Endothelial cell of umbilical vein (primary cell): ENCODE measurements around the gene CAMK2G.
"Not testable (repeated sequence)": the region's sequence is repeated elsewhere in the genome, so short reads cannot be mapped to it uniquely, and the experiment has no call there.

Experiments
- EZH2 ChIP-seq: IDR thresholded peaks from 2 replicates; pipeline ENCODE4 v1.6.1; 2012; ENCODE audit warnings: borderline replicate concordance, low read depth, mild to moderate bottlenecking, moderate library complexity, low read length, inconsistent platforms; ENCODE audit not compliant: severe bottlenecking
- FOS ChIP-seq: IDR thresholded peaks from 2 replicates; pipeline ENCODE4 v1.6.1; 2011; ENCODE audit warnings: mild to moderate bottlenecking, low read length, moderate library complexity, borderline replicate concordance; ENCODE audit not compliant: insufficient read depth
- MYC ChIP-seq: IDR thresholded peaks from one replicate; pipeline ENCODE4 v1.6.1; 2011; ENCODE audit warnings: mild to moderate bottlenecking, low read depth, low read length
- POLR2A ChIP-seq: IDR thresholded peaks from 2 replicates; pipeline ENCODE4 v1.6.1; 2012; ENCODE audit warnings: low read depth, mild to moderate bottlenecking, control low read depth, low read length
- POLR2AphosphoS5 ChIP-seq: IDR thresholded peaks from 2 replicates; pipeline ENCODE4 v1.6.1; 2012; ENCODE audit warnings: low read depth, mild to moderate bottlenecking, control low read depth, low read length, moderate library complexity; ENCODE audit not compliant: insufficient read depth
- TF ChIP-seq, protein P1 (sequence below), 2 donors: IDR thresholded peaks; 1 replicate in 1 of 2; 2 replicates in 1 of 2; pipeline ENCODE4 v1.5.1; 2011; ENCODE audit warnings: low read length in 2 of 2, mild to moderate bottlenecking in 2 of 2, moderate library complexity in 2 of 2, control low read depth in 1 of 2, inconsistent platforms in 1 of 2, low read depth in 1 of 2; ENCODE audit not compliant: insufficient read depth in 1 of 2; ENCODE audit errors: extremely low read depth in 1 of 2
- TF ChIP-seq, protein P2 (sequence below): IDR thresholded peaks from 2 replicates; pipeline ENCODE4 v1.6.1; 2011; ENCODE audit not compliant: insufficient read depth, insufficient read length

DNA sequence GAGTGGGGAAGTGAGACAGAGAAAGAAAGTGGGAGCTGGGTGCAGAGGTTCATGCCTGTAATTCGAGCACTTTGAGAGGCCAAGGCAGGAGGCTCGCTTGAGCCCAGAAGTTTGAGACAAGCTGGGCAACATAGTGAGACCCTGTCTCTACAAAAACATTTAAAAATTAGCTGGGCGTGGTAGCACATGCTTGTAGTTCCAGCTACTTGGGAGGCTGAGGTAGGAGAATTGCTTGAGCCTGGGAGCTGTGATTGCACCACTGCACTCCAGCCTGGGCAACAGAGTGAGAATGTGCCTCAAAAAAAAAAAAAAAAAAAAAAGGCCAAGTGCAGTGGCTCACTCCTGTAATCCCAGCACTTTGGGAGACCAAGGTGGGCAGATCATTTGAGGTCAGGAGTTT lies 16.5 kb upstream of the CAMK2G start:
- TF ChIP-seq, protein P1, sequence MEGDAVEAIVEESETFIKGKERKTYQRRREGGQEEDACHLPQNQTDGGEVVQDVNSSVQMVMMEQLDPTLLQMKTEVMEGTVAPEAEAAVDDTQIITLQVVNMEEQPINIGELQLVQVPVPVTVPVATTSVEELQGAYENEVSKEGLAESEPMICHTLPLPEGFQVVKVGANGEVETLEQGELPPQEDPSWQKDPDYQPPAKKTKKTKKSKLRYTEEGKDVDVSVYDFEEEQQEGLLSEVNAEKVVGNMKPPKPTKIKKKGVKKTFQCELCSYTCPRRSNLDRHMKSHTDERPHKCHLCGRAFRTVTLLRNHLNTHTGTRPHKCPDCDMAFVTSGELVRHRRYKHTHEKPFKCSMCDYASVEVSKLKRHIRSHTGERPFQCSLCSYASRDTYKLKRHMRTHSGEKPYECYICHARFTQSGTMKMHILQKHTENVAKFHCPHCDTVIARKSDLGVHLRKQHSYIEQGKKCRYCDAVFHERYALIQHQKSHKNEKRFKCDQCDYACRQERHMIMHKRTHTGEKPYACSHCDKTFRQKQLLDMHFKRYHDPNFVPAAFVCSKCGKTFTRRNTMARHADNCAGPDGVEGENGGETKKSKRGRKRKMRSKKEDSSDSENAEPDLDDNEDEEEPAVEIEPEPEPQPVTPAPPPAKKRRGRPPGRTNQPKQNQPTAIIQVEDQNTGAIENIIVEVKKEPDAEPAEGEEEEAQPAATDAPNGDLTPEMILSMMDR (IDR thresholded peaks at IDR 0.05; ENCODE audit: extremely low read depth in 1 of 2, insufficient read depth in 1 of 2, low read depth in 1 of 2, low read length in 2 of 2) = not testable (repeated sequence)
- TF ChIP-seq POLR2AphosphoS5, MYC, POLR2A, EZH2, FOS: not testable (repeated sequence)
- TF ChIP-seq, protein P2, sequence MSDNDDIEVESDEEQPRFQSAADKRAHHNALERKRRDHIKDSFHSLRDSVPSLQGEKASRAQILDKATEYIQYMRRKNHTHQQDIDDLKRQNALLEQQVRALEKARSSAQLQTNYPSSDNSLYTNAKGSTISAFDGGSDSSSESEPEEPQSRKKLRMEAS = not testable (repeated sequence)
